Measurements from ENCODE around the gene TRAF3IP1.
"Not testable (repeated sequence)": the region's sequence is repeated elsewhere in the genome, so short reads cannot be mapped to it uniquely, and the experiment has no call there.

The TRAF3IP1 gene

DNA sequence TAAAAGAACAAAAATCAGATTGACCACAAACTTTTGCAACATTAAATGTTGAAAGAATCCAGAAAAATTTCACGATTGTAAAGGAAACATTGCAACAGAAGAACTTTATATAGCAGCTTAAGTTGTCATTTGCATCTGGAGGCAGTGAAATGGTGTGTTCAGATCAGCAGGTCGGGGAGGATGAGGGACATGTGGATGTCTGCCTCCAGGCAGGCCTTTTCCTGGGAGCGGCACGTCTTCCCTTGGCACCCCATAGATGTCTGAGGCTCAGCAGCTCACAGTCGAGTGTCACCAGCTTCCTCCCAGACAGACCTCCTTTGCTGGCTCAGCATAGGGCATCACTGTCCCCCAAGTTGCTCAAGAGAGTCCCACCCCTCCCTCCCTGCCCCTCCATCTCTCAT, 62.1 kb downstream of the TRAF3IP1 start:
- no peak for FAIRE-seq

DNA sequence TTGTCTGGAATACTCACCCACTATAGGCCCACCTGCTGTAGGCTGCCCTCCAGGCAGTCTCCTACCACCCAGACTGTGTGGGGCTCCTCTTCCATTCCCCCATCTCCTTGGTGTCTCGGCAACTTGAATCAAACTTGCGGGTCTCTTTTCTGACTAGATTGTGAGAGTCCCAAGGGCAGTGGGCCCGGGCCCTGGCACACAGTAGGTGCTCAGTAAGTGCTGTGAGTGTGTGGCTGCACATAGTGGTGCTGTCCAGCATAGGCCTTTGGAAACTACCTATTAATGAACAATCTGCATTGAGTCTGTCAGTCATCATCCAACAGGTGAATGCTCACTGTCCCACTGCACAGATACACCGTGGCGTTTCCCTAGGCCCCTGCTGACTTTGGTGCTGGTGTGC, 62.8 kb downstream of the TRAF3IP1 start:
- no peak for FAIRE-seq

DNA sequence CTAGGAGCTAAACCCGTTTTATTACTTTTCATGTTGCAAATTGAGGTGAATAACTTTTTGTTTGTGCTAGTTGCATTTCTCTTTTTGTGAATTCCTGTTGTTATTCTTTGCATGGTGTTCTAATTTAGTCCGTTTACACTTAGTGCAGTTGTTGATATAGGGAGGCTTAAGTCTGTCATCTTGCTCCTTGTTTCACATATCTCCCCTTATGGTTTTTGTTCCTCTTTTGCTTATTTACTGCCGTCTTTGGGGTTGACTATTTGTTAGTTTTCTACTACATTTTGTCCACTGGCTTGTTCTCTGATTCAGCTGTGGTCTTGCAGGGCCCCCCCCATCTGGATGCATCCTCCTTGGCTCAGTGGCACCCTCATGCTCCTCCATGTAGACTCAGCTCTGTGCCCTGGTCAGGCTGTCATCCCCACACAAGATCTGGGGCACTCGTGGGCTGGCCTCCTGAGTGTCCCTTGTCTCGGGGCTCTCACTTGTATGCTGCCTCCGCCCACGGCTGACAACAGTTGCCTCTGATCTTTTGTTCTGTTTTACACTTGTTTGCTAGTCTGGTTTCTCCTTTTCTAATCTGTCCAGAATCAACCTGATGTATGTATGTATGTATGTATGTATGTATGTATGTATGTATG, 63.5 kb downstream of the TRAF3IP1 start:
- FAIRE-seq, result no peak

DNA sequence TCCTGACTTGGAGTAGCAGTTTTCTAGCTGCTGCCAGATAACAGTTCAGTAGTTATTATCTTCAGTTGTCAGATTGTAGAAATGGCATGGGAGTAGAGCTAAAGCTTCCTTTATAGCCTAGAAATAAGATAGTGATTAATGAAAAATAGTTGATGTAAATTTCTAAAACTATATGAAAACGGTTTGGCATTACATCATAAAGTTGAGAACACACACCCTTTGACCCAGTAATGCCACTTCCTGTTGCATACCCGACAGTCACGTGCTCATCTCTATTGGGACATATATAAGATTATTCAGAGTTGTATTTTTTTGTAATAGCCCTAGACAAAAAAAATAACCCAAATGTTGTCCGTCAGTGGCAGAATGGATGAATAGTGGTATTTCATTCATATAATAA, 67.0 kb downstream of the TRAF3IP1 start:
- no peak for FAIRE-seq

DNA sequence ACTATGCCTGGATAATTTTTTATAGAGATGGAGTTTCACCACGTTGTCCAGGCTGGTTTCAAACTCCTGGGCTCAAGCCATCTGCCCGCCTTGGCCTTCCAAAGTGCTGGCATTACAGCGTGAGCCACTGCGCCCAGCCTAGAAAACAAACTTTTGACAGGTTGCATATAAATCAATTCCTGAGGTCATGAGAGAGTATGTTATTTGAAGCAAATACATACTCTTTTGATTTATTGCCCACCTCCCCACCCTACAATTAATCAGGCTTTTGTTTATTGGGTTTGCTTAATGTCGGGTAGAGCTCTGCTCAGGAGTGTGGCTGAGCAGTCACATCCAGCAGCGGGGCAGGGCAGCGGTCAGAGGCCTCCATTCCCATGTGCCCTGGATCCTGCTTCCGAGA, 68.5 kb downstream of the TRAF3IP1 start:
- FAIRE-seq, result no peak

DNA sequence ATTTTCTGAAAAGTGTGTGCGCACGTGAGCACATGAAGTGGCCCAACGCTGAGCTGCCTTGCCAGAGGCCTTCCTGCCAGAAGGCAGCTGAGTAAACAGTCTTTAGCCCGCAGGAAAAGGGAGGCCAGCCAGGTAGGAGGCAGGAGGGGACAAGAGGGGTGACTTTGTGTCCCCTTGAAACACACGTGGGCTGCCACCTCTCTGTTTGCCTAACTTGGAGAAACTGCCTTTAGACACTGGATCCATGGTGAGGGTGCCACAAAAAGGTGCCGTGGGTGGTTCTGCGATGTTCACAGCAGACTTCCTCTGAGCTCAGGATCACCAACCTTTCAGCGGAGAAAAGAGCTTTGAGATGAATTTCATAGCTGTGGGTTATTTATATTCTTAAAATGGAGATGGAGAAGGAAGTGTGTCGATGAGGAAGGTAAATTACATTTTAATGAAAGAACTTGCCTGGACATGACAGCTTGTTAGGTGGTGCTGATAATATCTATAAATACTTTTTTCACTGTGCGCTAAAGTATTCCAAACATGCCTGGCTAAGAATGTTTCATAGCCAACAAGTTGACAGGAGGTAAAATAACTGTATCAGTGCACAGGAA, 69.8 kb downstream of the TRAF3IP1 start:
- FAIRE-seq, result peak; percentile 17

DNA sequence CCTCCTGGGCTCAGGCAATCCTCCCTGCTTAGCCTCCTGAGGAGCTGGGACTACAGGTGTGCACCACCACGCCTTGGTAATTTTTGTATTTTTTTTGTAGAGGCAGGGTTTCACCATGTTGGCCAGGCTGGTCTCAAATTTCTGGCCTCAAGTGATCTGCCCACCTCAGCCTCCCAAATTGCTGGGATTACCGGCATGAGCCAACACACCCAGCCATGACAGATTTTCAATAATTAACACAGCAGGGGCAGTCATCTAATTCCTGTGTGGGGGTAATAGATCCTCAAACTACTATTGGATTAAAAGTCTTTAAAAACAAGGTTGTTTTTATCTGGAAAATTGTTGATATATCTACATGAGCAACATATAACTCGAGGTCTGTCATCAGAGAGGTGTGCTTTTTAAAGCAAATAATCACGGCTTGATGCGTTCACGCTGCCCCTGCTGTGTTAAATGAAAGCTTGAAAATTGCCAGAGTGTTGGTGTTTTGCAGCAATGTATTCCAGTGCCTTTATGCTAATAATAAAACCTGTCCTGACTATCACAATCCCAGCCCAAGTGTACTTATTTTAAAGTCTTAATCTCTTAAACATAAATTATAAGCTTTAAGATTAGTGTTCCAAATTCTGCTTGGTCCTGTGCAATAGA, 70.8 kb downstream of the TRAF3IP1 start:
- no peak for FAIRE-seq

DNA sequence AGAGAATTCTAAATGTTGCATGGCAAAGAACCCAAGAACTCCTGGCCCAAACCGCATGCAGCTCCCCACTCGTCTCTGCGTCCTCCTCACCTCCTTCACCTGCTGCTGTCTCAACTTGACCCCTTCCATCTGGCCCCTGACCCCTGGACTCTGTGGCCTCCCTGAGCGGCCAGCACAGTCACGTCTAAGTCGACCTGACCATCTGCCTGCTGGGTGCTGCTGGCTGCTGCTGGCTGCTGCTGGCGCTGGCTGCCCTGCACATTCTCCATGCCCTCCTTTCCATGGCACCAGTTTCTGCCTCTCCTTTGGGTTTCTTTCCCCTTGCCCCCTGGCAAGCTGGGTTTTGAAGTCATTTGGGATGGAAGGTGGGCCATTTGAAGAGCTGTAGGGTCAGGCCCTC, 76.3 kb downstream of the TRAF3IP1 start:
- FAIRE-seq, result no peak

DNA sequence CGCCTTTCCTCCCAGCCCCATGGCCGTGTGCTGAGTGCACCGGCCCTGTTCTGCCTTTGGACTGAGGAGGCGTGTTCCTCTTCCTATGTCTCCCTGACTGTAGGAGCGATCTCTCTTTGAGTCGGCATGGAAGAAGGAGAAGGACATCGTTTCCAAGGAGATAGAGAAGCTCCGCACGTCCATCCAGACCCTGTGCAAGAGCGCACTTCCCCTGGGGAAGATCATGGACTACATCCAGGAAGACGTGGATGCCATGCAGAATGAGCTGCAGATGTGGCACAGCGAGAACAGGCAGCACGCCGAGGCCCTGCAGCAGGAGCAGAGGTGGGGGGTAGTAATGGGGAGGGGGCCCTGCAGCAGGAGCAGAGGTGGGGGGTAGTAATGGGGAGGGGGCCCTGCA, 77.0 kb downstream of the TRAF3IP1 start:
- FAIRE-seq, result no peak

DNA sequence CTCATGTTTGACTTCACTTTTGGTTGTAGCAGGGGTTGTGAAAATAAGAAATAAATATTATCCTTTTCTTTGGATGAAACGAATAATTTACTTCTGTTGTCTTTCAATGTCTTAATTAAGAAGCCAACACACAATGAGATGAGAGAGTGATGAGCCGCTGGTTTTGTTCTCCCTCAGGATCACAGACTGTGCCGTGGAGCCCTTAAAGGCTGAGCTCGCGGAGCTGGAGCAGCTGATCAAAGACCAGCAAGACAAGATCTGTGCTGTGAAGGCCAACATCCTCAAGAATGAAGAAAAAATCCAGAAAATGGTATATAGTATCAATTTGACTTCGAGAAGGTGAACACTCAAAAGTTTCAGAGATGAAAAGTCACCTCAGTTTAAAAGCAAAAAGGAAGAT, 78.3 kb downstream of the TRAF3IP1 start:
- no peak for FAIRE-seq

DNA sequence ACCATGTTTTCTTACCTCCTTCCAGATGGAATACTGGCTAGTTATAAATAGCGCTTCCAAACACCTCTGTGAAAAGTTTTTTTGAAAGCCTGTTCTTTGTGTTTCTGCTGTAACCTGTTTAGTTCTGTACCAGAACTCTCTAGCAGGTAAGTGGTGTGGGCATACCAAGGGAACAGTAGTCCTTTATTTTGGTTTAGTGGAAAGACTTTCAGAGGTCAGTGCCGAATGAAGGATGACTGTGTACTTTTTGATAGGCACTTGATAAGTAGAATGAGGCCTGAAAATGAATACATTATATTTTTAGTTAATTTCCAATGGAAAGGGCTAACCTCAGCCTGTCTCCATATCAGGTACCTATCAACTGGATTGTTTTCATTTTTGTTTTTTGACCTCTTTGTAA, 78.8 kb downstream of the TRAF3IP1 start:
- FAIRE-seq, result no peak

DNA sequence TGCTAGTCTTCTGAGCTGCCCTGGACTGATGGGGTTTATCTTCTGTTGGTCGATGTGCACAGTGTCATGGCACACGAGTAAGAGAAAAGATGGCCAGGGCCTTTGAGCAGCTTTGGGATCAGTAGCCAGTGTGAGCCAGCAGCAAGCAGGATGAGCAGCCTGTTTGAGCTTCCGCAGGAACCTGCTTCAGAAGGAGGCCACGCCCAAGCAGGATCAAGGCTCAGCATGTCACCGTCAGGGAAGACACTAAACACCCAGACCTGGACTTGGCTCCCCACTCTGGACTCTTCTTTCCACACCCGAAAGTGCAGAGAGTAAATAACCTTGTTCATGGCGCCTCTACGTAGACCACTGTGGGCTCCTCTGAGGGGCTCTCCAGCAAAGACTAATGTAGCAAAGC, 81.2 kb downstream of the TRAF3IP1 start:
- no peak for FAIRE-seq

DNA sequence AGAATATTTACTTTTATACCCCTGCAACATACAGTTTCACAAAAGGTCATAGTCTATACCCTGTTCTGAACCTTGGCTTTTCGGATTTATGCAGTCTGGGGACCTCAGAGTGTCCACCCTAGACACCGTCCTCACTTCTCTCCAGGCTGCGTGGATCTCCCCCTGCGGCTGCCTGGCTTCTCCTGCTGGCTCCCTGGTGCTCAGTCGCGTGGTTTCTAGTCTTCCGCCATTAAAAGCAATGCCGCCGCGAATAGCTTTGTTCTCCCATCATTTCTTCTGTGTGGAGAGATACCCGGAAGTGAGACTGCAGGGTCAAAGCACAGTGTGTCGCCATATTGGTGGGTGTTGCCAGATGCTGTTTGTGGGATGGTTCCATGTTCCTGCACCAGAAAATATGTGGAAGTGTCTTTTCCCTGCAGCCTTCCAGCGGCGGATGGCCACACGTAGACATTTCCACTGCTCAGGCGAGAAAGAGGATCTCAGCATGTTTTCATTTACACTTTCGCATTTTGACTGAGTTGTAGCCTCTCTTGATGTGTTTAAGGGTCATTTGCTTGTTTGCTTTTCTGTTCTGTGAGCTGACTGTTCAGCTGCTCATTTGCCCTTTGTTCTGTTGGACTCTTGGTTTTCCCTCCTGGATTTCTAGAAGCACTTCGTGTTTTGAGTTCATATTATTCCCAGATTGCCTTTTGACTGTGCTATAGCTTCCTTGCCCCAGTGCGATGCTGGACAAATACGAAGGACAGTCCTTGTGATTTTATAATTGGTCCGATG, 83.5 kb downstream of the TRAF3IP1 start:
- peak; percentile 27 for FAIRE-seq

DNA sequence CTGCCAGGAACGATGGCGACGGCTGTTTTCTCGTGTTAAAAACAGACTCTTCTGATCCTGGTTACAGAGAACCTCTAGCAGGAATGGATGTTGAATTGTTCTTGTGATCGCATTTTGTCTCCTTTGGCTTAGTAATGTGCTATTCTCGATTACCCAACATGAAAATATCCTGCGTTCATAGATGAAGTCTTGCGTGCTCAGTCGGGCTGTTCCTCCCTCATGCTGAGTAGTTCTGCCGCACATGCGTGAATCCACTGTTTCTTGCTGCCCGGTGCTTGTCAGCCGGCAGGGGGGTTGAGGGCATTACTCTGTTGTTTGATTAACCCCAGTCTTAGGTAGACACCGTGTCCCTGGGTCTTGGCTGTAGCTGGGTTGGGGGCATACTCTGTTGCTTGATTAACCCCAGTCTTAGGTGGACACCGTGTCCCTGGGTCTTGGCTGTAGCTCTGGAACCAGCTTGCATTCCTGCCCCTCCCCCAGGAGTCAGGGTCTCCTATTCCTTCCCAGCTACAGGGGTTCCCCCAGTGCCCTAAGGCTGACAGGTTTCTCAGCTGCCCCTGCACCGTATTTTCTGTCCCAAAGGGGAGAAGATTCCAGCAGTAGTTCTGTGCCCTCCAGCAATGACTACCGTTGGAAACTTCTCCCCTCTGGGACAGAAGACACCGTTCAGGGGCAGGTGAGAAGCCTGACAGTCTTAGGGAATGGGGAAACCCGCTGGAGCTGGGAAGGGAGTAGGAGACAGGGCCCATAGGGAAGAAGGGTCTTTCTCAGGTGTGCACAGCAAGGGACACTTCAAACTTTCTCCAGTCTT, 84.3 kb downstream of the TRAF3IP1 start:
- peak; percentile 51 for FAIRE-seq

DNA sequence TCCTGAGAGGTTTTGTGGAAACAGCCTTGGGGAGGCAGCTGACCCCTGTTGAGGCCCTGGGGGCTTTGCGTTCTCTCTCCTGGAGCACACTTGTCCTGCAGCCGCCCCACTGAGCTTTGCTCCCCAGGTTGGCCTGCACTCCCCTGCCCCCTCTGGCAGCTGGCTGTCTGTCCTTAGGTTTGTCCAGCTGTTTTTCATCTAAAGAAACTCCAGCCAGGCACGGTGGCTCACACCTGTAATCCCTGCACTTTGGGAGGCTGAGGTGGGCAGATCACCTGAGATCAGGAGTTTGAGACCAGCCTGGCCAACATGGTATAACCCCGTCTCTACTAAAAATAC, 84.9 kb downstream of the TRAF3IP1 start:
- FAIRE-seq, result not testable (repeated sequence)

DNA sequence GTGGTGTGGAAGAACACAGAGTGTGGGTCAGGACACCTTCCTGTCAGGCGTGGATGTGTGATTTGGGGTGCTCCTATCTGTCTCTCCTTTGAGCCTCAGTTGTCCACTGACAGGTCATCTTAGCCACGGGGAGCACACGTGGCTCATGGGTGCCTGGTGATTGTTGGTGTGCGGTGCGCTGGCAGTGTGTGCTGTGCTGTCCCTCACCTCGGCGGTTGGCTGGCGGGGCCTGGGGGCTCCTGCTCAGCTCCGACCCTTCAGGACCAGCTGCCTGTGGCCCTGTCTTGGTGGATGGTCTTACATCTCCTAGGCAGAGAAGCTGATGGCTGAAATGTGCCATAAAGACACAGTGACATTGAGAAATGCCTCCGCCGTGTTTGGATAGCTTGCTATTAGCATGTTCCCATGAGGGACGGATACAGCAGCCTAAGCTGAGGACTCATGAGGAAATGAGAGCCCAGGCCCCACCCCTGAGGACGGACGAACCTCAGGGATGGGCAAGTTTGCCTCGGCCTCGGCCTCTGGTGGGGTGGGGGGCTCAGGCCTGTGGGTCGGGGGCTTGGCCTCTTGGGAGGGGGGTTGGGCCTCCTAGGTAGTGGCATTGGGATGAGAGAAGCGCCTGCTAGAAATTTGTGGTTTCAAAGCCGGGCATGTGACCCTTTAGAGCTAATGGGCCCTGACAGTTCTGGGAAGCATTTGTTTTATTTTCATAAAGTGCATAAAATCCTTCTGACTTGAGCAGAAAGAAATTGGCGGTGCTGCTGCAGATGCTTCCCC, 86.1 kb downstream of the TRAF3IP1 start:
- no peak for FAIRE-seq

DNA sequence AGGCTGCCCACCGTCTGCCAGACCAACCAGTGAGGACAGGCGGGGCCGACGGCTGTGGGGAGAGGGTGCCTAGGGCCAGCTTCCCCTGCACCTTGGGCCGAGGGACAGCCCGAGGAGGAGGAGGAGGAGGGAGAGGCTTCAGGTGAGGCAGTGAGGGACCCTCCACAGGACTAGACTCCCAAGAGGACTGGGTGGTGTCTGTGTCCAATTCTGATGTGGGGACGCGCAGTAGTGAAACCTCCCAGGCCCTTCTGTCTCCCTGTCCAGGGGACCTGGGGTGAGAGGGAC, 86.6 kb downstream of the TRAF3IP1 start:
- FAIRE-seq, result no peak

DNA sequence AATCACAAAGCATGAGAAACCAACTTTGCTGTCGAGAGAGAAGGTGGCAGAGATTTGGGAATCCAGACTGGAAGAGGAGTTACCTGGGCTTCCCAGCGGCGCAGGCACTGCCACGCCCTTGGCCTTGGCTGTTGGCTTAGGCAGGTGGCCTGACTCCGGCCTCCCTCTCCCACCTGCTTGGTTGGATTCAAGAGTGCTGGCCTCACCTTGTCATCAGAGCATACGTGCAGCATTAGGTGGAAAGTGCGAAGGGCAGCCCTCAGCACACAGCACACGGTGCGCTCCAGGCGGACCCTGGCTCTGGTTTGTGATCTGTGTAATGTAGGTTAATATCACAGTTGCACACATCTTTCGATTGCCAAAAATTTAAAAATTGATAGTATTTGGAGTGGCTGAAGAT, 87.2 kb downstream of the TRAF3IP1 start:
- no peak for FAIRE-seq

DNA sequence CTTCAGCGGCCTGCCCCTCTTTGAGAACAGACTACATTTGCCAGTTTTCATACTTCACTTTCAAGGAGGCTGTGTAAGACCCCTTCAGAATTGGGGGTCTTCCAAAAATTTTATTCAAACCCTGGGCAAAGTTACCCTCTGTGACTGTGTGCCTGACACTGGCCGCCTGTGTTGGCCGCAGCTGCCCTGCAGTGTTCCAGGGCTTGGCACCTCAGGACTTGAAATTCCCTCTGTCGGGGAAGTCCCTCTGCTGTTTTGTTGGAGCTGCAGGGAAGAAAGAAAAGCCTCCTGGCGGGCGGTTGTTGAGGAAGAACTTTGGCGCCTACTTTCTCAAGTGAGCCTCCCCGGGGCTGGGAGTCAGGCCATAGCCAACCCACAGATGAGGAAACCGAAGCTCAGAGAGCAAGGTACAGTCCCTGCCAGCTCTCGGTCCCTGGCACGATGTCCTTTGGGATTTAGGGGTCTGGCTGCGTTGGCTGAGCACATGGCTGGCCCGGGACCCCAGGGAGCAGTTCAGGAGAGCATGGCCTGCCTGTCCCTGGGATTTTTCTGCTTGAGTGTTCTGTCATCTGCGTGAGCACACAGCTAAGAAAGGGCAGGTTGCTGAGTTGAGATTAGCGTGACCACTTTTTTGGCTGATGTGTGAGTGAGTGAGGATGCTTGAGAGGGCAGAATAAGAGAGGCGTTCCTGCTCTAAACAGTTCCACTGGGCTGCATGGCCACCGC, 88.5 kb downstream of the TRAF3IP1 start:
- no peak for FAIRE-seq

DNA sequence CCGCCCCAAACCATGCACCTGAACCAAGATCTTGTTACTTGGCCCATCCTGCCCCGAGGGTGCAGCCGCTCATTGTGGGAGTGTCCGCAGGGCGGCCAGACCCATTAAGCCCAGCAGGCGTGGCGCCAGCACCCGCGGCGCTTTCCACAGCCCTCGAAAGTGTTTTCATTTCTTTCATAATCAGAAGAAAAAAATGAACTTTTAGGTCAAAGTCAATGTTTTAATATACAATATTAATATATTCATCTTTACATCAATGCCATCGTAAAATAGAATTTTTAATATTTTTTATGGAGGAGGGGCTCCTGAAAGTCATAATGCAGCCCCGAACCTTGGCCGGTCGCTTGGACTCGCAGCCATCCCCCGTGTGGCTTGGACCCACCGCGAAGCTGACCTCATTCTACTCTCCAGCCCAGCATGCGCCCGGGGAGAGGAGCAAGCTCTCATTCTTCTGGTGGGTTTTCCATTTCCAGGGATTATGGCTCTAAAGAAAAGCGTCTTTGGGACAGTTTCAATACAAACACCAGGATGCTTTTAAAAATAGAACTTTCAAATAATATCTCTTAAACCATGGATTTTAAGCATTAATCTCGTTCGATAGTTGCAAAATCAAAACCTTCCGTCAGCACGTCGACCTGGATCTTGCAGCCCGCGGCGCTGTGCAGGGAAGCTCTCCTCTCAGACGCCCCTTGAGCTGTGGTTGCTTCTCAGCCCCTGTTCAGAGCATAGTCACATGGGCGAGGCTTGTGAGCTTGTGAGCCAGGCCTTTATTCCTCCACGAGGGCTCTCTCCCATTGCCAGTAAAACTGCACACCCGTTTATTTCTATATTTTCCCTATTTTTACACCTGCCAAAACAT, 89.3 kb downstream of the TRAF3IP1 start:
- no peak for FAIRE-seq
